Natural killer cell treated with Interleukin-12 subunit alpha and Interleukin-12 subunit beta and Interleukin-15 and Interleukin-18, amount 100 ng/mL, for 72 hours (primary cell): ENCODE results near the gene SRPRA. TPM values are rescaled to one million over a fixed set of nuclear protein-coding genes. Genes with fewer than 3 reads are reported as not detected.

Source experiments
- total RNA-seq, 2 donors: library from RNA; stranded (reverse); gene quantifications; one replicate each; pipeline ENCODE4 v1.2.3, GENCODE V29; 2022

Gene SRPRA
- total RNA-seq, 2 donors from 2014 or later, result 197 to 213 TPM

Other genes with a start within 250 kb of the SRPRA start
- 1 to 10 TPM in 1 of 2 donors, under 1 TPM in 1; 0.59 to 2.1 TPM for gene CDON, start 206.0 kb downstream of the SRPRA start, total RNA-seq
- 10 to 100 TPM; 36.5 to 53.5 TPM for gene RPUSD4, start 57.2 kb downstream of the SRPRA start, total RNA-seq
- 10 to 100 TPM; 13.8 to 16.9 TPM for gene FAM118B, start 57.1 kb downstream of the SRPRA start, total RNA-seq
- 10 to 100 TPM; 39.7 to 79.6 TPM for gene FOXRED1, start 259 bp upstream of the SRPRA start, total RNA-seq
- 10 to 100 TPM; 19.8 to 19.9 TPM for gene TIRAP, start 14.2 kb upstream of the SRPRA start, total RNA-seq
- 10 to 100 TPM; 32.8 to 46.7 TPM for gene DCPS, start 35.2 kb upstream of the SRPRA start, total RNA-seq
- gene ST3GAL4, start 86.8 kb upstream of the SRPRA start, total RNA-seq, result 10 to 100 TPM; 60.4 to 60.9 TPM